Fibroblast of pulmonary artery (primary cell): Measurements from ENCODE around the gene CDCA7.

Source experiments
- DNase-seq: peaks from one replicate; pipeline ENCODE4 v3.0.0-alpha.2; 2010; ENCODE audit warnings: low read depth
- H3K4me3 ChIP-seq: replicated peaks from 2 replicates; pipeline ENCODE4 v1.5.1; 2011; ENCODE audit warnings: low read depth, mild to moderate bottlenecking, control low read depth, low read length, moderate library complexity
- CTCF ChIP-seq: IDR thresholded peaks from 2 replicates; pipeline ENCODE4 v1.5.1; 2011; ENCODE audit warnings: mild to moderate bottlenecking, control low read depth, low read length, inconsistent platforms; ENCODE audit errors: missing control alignments

CDCA7 gene

GRCh38 chr2:173386021-173386737 lies 31.5 kb downstream of the CDCA7 start:
- DNase-seq, result no peak
- no peak for TF ChIP-seq CTCF
- no peak overlapping the region for H3K4me3 ChIP-seq

GRCh38 chr2:173386738-173387065 lies 32.0 kb downstream of the CDCA7 start:
- no peak for TF ChIP-seq CTCF
- no peak for DNase-seq
- H3K4me3 ChIP-seq, result no peak overlapping the region

GRCh38 chr2:173387079-173387478 lies 32.4 kb downstream of the CDCA7 start:
- DNase-seq, result no peak
- no peak for TF ChIP-seq CTCF
- H3K4me3 ChIP-seq, result no peak overlapping the region

- DNase-seq, result no peak
- H3K4me3 ChIP-seq, result no peak overlapping the region
- no peak for TF ChIP-seq CTCF
Measured at GRCh38 chr2:173387660-173388059, 33.0 kb downstream of the CDCA7 start.

GRCh38 chr2:173388795-173389194 lies 34.1 kb downstream of the CDCA7 start:
- DNase-seq, result no peak
- TF ChIP-seq CTCF, result no peak
- H3K4me3 ChIP-seq, result no peak overlapping the region

- no peak overlapping the region for H3K4me3 ChIP-seq
- TF ChIP-seq CTCF, result no peak
- DNase-seq, result no peak
Measured at GRCh38 chr2:173390036-173390435, 35.4 kb downstream of the CDCA7 start.

GRCh38 chr2:173392731-173393130 lies 38.1 kb downstream of the CDCA7 start:
- TF ChIP-seq CTCF, result no peak
- no peak for DNase-seq
- H3K4me3 ChIP-seq, result no peak overlapping the region
